HG03354 (cell line): ENCODE measurements around the gene ANKRD17.

ENCODE experiments used
- ATAC-seq: cut with Tn5 transposase; IDR thresholded peaks from one replicate; pipeline ENCODE4 v1.9.1; 2021; ENCODE audit warnings: mild to moderate bottlenecking; ENCODE audit not compliant: unreplicated experiment, poor library complexity, severe bottlenecking

ANKRD17 gene

DNA sequence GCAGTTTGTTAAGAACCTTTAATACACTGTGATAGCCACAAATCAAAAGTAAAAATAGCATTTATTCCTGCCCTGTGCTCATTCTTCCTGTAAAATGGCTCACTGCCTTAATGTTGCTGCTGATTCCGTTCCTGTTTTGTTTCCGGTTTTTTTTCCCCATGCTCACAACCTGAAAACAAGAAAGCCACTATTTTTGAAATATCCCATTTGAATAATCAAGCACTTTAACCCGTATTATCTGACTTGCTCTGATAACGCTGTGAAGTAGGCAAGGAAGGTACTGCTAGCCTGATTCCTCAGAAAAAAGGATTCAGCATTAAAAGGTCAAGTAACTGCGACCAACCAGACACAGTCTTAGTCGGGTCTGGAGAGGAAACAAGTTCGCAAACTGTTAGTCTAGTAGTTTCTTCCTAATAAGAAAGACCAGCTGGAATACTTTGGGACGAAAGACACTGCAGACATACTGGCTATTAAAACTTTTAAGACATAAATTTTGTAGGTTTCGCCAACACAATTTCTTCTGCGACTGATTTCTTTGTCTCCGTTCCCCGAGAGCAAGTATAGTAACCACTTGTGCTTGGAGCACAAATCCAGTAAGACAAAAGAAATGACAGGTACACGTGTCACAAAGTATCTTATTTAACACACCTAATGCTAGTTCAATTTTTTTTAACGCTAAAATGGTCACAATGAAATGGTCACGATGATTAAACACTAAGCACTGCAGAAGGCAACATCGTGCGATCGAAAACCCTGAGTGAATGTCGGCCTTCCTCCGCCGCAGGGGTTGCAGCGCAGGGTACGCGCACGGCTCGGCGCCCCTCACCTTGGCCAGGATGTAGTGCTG lies 189.9 kb downstream of the ANKRD17 start:
- ATAC-seq = peak; percentile 3

DNA sequence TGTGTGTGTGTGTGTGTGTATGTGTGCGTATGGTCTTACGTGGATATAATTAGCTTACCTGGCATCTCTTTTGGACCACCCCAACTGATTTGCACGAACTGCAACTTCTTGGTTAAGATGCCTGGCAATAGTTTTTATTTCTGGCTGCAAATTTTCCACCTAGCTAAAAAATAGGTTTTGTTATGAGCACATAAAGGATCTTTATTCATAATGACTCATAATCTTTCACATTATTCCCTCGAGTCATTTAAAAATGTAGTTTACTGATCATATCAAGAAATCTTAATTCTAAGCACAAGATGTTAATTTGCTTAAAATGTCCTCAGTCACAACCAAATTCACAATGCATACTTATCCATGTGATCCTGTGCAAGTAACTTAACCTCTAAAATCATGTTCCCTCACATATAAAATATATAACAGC lies 190.6 kb downstream of the ANKRD17 start:
- ATAC-seq = no peak

DNA sequence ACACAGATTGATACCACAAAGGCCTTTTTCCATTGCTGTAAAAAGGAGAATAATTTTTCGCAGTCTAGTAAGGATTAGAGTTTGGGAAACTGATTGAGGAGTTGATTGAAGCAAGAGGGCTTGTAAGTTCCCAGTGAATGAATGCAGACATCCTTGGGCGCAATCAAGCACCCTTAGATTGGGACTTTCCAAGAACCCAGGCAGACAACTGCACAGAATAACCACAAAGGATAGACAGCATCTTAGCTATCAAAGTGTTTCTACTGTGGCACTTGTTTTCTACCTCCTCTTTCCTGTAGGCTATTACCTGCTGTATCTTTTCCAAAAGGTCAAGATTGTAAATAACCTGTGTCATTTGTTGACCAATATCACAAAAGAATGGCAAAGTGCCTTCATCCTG lies 191.7 kb downstream of the ANKRD17 start:
- ATAC-seq = no peak

DNA sequence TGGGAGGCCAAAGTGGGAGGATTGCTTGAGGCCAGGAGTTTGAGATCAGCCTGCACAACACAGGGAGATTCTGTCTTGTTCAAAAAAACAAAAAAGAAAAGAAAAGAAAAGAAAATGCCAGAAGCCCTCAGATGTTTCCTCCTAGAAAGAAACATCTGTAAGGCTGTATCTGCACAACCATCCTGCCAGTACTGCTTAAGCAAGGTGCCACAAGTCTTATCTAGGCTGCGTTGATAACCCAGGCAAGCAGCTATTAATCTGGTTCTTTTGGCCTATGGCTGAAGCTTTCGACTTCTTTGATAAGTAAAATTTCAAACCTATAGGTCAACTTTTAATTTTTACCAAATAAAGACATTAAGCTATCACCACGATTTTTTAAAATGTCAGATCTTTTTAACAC lies 192.2 kb downstream of the ANKRD17 start:
- no peak for ATAC-seq

DNA sequence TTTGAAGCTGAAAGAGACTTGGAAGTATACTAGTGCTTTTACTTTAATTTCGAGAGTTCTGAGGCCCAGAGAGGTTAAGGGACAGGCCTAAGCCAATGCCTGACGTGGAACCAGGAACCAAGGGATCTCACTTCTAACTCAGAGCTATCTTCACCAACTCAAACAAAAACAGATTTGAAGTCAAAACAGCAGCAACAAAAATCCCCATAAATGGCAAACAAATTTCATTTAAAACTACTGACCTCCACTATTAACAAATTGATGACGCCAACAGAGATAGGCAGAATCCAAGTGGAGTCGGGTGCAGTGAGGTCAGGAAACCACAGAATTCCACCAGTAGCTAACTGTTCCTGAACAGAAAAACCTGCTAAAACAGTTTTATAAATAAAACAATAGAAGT lies 194.1 kb downstream of the ANKRD17 start:
- ATAC-seq = no peak

DNA sequence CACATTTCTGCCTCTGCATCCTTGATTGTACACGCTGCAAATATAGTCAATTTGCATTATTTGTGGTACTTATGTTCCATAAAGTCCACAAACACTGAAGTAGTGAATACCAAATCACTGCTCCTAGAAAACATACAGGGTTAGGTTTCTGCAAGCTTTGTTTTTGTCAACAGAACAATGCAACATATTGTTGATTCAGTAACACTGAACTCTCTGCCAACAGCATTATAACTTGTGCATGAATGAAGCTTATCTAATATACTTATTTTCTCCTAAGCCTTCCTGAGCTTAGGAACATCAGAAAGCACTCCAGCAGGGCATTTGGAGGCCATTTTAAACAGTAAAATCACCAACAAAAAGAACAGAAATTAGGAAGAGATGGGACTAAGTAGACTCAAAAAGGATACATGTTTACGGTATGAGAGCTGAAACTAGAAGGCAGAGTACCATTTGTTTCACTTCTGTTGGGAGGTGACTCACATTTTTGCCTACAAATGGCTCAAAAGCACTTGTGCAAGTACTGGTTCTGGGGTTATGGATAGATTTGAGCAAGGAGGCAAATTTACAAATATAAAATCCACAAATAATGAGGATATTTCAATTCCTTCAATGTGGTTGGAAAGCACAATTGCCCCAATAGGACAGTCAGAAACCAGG lies 203.2 kb downstream of the ANKRD17 start:
- peak; percentile 78 for ATAC-seq

DNA sequence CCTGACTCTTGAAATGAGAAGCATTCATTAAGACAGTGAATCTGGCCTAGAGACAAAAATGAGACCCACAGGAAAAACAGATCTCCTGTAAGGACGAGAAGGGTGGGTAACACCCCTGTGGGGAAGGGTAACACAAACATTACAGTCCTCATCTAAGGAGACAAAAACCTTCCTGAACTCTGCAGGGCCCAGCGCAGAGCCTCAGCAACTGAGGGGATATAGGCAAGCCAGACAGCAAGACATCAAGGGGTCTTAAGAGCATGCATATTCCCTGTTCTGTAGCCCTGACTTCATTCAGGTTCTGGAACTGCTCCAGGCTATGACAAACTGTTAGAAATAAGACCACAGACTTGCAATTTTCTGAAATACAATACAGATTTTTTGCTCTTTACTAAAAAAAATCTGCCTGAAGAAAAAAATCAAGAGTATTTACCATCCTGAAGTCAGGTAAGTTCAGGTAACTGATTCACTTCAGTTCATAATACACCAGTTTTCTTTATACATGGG lies 204.6 kb downstream of the ANKRD17 start:
- ATAC-seq = no peak

DNA sequence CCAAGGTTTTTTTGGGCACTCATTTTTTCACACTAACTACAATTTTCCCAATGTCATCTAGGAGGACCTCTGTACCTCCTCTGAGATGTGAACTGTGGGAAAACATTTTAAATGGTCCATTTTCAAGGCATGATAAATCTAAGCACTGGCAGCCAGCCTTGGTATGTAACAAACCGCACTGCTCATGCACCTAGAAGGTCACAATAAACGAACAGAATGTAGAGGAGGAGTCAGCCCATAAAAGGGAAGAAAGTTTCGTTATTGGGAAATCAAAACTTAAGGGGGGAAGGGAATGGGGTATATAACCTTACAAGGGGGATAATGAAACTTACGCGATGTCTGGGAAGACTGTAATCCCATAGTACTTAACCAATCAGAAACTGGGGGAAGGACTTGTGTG lies 205.5 kb downstream of the ANKRD17 start:
- no peak for ATAC-seq

DNA sequence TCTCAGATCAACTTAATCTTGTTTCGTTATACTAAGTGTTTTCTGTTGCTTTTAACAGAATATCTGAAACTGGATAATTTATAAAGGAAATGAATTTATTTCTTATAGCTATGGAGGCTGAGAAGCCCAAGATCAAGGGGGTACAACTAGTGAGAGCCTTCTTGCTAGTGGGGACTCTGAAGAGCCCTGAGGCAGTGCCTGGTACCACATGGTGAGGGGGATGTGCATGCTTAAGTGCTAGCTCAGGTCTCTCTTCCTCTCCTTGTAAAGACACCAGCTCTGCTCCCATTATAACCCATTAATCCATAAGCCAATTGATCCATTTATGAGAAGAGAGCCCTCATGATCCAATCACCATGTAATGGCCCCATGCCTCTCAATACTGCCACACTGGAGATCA lies 207.0 kb downstream of the ANKRD17 start:
- no peak for ATAC-seq

DNA sequence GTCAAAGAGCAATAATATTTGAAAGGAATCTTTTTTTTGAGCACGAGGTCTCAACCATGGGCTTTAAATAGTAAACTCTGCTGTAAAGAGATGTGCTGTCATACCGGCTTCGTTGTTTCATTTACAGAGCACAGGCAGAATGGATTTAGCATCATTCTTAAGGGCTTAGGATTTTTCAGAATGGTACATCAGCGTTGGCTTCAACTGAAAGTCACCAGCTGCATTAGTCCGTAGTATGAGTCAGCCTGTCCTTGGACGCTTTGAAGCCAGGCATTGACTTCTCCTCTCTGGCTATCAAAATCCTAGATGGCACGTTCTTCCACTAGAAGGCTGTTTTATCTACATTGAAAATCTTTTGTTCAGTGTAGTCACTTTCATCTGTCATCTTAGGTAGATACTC lies 212.7 kb downstream of the ANKRD17 start:
- no peak for ATAC-seq

DNA sequence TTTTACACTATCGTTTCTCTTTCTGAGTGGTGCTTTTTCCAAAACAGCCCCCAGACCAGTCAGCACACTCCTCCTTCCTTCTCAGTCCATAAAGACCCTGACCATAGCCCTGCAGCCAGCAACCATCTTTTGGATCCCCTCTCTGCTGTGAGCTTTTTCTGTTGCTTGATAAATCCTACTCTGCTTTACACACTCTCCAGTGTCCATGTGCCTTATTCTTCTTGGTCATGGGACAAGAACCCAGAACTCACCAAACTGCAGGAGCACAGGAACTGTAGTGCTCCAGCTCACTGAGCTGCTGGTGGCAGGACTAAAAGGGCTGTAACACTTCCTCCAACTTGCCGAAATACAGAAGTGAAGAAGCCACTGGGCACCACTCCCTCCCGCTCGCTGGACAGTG lies 221.5 kb downstream of the ANKRD17 start:
- ATAC-seq = no peak

DNA sequence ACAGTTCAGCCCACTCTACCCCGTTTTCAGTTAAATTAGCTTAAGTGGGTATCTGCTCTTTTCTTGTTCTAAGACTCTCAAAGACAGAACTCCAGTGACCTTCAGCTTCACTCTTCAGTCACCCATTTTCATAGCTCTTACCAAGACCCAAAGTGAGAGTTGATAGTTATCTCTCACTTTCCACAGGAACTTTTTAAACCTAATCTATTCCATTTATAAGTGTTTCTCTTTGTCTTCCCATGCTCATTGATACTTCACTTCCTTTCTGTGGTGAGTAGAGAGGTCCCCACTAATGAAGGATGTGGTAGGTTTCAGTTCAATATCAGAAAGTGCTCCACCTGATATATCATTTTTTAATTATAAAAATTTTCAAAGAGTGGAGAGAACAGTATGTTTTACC lies 222.5 kb downstream of the ANKRD17 start:
- ATAC-seq = peak; percentile 53

DNA sequence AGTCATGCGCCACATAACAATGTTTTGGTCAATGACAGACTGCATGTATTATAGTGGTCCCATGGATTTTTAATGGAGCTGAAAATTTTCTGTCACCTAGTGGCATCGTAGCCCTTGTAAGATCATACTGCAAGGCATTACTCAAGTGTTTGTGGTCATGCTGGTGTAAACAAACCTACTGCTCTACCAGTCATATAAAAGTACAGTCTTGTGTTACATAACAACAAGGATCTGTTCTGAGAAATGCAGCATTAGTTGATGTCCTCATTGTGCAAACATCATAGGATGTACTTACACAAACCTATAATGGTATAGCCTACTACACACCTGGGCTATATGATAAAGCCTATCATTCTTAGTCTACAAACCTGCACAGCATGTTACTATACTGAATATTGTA lies 223.7 kb downstream of the ANKRD17 start:
- ATAC-seq = no peak

DNA sequence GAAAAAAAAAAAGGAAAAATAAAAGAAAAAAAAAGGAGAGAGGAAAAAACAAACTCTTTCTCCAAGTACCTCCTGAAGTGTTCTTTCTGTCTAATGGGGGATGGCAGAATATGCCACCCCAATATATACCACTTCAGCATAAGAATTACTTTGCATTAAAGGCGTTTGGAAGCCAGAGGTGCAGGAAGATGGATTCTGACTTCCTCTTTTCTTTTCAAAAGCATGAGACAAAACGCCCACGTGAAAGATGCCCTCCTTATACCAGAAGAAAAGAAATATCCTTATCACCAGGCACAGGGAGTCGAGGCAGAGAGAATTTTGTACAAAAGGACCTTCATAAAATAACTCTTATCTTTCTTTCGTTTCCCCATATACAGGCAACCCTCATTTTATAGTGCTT lies 230.0 kb downstream of the ANKRD17 start:
- ATAC-seq = no peak
